Neural cell (in vitro differentiated cells): ENCODE results near the gene ACE.

Source experiments
- EP300 ChIP-seq: fragments of 450-650 bp; conservative IDR thresholded peaks from 2 replicates; pipeline ENCODE4 v1.6.1; 2014; ENCODE audit warnings: antibody characterized with exemption, mild to moderate bottlenecking, moderate library complexity; ENCODE audit not compliant: poor library complexity, severe bottlenecking
- REST ChIP-seq: IDR thresholded peaks from 2 replicates; pipeline ENCODE4 v1.6.1; 2012; ENCODE audit warnings: borderline replicate concordance
- TAF1 ChIP-seq: IDR thresholded peaks from 2 replicates; pipeline ENCODE4 v1.6.1; 2012; ENCODE audit warnings: low read depth
- TF ChIP-seq, protein P1 (sequence below): fragments of 450-650 bp; IDR thresholded peaks from 2 replicates; pipeline ENCODE4 v1.5.1; 2014; ENCODE audit warnings: antibody characterized with exemption, mild to moderate bottlenecking, moderate library complexity; ENCODE audit not compliant: poor library complexity, severe bottlenecking

DNA sequence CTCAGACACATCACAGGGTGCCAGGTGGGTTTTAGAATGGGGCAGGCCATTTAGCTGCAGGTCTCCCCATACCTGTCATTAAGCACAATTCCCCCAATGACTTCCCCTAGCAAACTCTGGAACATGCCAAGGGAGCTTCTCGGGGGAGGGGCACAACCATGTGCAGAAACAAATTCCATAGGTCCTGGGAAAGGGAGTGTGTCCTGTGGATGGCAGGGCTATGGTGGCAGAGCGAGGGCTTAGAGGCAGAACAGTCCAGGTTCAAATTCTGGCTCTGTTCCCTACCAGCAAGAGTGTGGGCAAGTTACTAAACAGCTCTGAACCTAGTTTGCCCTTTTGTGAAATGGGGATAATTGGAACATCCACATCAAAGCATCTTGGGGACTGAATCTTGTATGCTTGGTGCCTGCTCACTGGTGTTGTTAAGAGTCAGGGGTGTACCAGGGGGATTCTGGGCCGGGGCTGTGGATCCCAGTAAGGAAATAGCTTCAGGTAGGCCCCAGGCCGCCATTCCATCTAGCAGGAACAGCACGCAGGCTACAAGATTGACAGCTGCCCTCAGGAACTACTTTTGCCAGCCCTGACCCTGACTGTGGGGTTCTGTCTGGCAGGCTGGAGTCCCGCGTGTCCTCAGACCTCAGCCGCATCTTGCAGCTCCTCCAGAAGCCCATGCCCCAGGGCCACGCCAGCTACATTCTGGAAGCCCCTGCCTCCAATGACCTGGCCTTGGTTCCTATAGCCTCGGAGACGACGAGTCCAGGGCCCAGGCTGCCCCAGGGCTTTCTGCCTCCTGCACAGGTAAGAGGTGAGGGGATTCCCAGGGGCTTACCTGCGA is 67.8 kb downstream of the ACE start:
- TF ChIP-seq EP300 (no peak), TAF1 (no peak), REST (no peak)
- TF ChIP-seq, protein P1, sequence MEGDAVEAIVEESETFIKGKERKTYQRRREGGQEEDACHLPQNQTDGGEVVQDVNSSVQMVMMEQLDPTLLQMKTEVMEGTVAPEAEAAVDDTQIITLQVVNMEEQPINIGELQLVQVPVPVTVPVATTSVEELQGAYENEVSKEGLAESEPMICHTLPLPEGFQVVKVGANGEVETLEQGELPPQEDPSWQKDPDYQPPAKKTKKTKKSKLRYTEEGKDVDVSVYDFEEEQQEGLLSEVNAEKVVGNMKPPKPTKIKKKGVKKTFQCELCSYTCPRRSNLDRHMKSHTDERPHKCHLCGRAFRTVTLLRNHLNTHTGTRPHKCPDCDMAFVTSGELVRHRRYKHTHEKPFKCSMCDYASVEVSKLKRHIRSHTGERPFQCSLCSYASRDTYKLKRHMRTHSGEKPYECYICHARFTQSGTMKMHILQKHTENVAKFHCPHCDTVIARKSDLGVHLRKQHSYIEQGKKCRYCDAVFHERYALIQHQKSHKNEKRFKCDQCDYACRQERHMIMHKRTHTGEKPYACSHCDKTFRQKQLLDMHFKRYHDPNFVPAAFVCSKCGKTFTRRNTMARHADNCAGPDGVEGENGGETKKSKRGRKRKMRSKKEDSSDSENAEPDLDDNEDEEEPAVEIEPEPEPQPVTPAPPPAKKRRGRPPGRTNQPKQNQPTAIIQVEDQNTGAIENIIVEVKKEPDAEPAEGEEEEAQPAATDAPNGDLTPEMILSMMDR = no peak
